ENCODE measurements around the gene FBXO8.
A peak's percentile ranks its signal among the peaks of the same experiment; 100 is the strongest.

The FBXO8 gene

GRCh38 chr4:174204164-174204831 is 79.2 kb downstream of the FBXO8 start:
- no peak for TF ChIP-seq CTCF (IDR thresholded peaks at IDR 0.05; ENCODE audit: low read length, missing control alignments)
- no peak for DNase-seq (ENCODE audit: low read depth)
- H3K4me3 ChIP-seq (replicated peaks; ENCODE audit: low read depth, low read length) = no peak overlapping the region

GRCh38 chr4:174201871-174202270 is 81.6 kb downstream of the FBXO8 start:
- DNase-seq (ENCODE audit: low read depth) = no peak
- H3K4me3 ChIP-seq (replicated peaks; ENCODE audit: low read depth, low read length) = no peak overlapping the region
- no peak for TF ChIP-seq CTCF (IDR thresholded peaks at IDR 0.05; ENCODE audit: low read length, missing control alignments)

DNA sequence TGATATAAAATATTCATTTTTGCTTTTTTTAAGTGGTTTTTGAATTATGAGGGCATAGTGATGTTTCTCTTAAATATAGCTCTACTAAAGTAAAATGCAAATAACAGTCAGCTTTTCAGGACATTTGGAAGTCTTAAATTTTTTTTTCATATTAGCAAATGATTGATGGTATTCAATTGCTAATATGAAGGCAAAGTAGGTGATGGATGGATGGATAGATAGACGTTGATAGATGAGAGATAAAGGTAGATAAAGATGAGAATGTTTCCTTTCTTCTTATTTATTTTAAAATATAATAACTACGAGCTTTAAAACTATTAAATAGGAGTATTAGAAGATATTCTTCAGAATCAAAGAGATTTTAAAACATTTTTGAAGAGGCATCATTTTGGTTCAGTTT is 83.7 kb downstream of the FBXO8 start:
- no peak overlapping the region for H3K4me3 ChIP-seq (replicated peaks; ENCODE audit: low read depth, low read length)
- no peak for DNase-seq (ENCODE audit: low read depth)
- TF ChIP-seq CTCF (IDR thresholded peaks at IDR 0.05; ENCODE audit: low read length, missing control alignments) = no peak

- no peak for TF ChIP-seq CTCF (IDR thresholded peaks at IDR 0.05; ENCODE audit: low read length, missing control alignments)
- no peak overlapping the region for H3K4me3 ChIP-seq (replicated peaks; ENCODE audit: low read depth, low read length)
- peak; percentile 91 for DNase-seq (ENCODE audit: low read depth)
These were observed 84.6 kb downstream of the FBXO8 start for GRCh38 chr4:174198828-174199227.

- TF ChIP-seq CTCF (IDR thresholded peaks at IDR 0.05; ENCODE audit: low read length, missing control alignments) = no peak
- DNase-seq (ENCODE audit: low read depth) = no peak
- no peak overlapping the region for H3K4me3 ChIP-seq (replicated peaks; ENCODE audit: low read depth, low read length)
These were observed 85.1 kb downstream of the FBXO8 start for GRCh38 chr4:174198396-174198795.

DNA sequence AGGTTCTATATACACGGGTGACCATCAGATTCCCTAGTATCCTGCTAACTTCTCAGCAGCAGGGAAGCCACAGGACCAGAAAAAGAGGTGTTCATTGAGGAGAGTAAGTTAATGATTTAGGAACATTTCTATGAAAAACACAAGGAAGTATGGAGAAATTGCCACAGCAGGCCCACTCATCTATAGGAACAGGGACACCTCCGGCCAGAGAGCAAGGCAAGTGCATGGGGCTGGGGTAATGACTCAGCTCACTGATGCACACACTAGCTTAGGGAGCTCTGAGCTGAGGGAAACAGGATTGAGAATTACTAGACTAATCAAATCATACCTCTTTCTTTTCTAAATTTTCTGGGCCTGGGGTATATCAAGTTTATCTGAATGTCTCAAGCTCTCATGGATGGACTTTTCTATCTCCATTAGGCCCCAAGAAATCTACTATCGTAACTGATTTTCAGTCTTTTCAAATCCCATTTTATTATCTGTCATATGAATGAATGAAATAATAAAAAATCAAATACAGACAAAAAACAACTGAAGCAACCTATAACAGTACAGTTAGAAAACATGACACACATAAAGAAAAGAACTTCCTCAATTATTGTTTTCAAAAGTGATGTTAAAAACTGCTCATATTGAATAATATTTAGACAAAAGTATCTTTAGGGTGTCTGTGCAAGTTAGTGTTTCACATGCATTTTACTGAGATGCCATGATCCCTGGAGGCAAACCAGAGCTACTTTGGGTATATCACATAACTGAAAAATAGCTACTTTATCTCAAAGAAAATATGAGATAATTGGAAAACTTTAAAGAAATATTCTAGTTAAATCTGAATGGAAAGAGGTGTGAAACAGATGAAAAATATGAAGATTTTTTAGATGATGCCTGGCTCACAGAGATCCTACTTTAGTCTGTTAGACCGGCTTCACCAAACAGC is 89.8 kb downstream of the FBXO8 start:
- DNase-seq (ENCODE audit: low read depth) = no peak
- H3K4me3 ChIP-seq (replicated peaks; ENCODE audit: low read depth, low read length) = no peak overlapping the region
- no peak for TF ChIP-seq CTCF (IDR thresholded peaks at IDR 0.05; ENCODE audit: low read length, missing control alignments)
